IMR-90 (cell line): ENCODE results near the gene CAB39. TPM values are rescaled to one million over a fixed set of nuclear protein-coding genes. Genes with fewer than 3 reads are reported as not detected.

ENCODE experiments used
- ATAC-seq: fragments of 200-7000 bp; cut with Tn5 transposase; 2 replicates; pipeline ENCODE4 v1.9.1; 2020; ENCODE audit warnings: low read depth, mild to moderate bottlenecking, moderate library complexity
- BruUV-seq: library from RNA; stranded (reverse); fragments of 400-500 nt; replicated peaks from 2 replicates; lab custom pipeline; 2021; lab: Mats Ljungman, UMichigan
- CTCF ChIA-PET: fragments of 300-600 bp; formaldehyde crosslinking; extraction: SDS; loops from one replicate; lab custom pipeline; 2021; ENCODE audit warnings: antibody characterized with exemption; lab: Yijun Ruan, JAX
- POLR2A ChIA-PET: fragments of 300-600 bp; sonication (Branson Sonifier 250); formaldehyde crosslinking; loops from one replicate; lab custom pipeline; 2022; ENCODE audit warnings: antibody characterized with exemption; ENCODE audit not compliant: unreplicated experiment; lab: Charles Lee
- DNase-seq: peaks from one replicate; pipeline ENCODE4 v3.0.0; 2013
- H2AFZ ChIP-seq: replicated peaks from 2 replicates; pipeline ENCODE3; 2013; ENCODE audit warnings: low read length, mild to moderate bottlenecking; ENCODE audit not compliant: poor library complexity
- H2AK5ac ChIP-seq: 2 replicates; pipeline ENCODE4 v1.6.1; 2013; ENCODE audit warnings: low read depth, low read length, inconsistent platforms
- H2AK9ac ChIP-seq: replicated peaks from 2 replicates; pipeline ENCODE3; 2013; ENCODE audit warnings: mild to moderate bottlenecking, low read depth, low read length, moderate library complexity; ENCODE audit not compliant: poor library complexity
- H2BK120ac ChIP-seq: 2 replicates; pipeline ENCODE4 v1.6.1; 2013; ENCODE audit warnings: low read depth, low read length, inconsistent platforms
- H2BK15ac ChIP-seq: 3 replicates; pipeline ENCODE4 v1.6.1; 2013; ENCODE audit warnings: low read depth, low read length, inconsistent platforms
- H2BK20ac ChIP-seq: 2 replicates; pipeline ENCODE4 v1.6.1; 2013; ENCODE audit warnings: low read depth, mild to moderate bottlenecking, inconsistent platforms, low read length, moderate library complexity
- H2BK5ac ChIP-seq: 2 replicates; pipeline ENCODE4 v1.6.1; 2013; ENCODE audit warnings: mild to moderate bottlenecking, low read depth, low read length, inconsistent platforms; ENCODE audit not compliant: poor library complexity, severe bottlenecking
- H3K14ac ChIP-seq: replicated peaks from 2 replicates; pipeline ENCODE4 v1.6.1; 2013; ENCODE audit warnings: low read depth, low read length, inconsistent platforms
- H3K18ac ChIP-seq: 2 replicates; pipeline ENCODE4 v1.6.1; 2013; ENCODE audit warnings: low read depth, low read length, control low read depth
- H3K23ac ChIP-seq: 2 replicates; pipeline ENCODE4 v1.6.1; 2013; ENCODE audit warnings: low read depth, low read length, inconsistent platforms
- H3K27ac ChIP-seq: 2 replicates; pipeline ENCODE4 v1.5.1; 2013; ENCODE audit warnings: mild to moderate bottlenecking, control low read depth, low read length; ENCODE audit not compliant: insufficient read depth
- H3K27me3 ChIP-seq: 2 replicates; pipeline ENCODE4 v1.6.1; 2013; ENCODE audit warnings: low read length; ENCODE audit not compliant: control insufficient read depth, insufficient read depth
- H3K36me3 ChIP-seq: 2 replicates; pipeline ENCODE4 v1.6.1; 2013; ENCODE audit warnings: low read length, mixed read lengths; ENCODE audit not compliant: control insufficient read depth, insufficient read depth
- H3K4ac ChIP-seq: 2 replicates; pipeline ENCODE4 v1.6.1; 2013; ENCODE audit warnings: low read depth, low read length, inconsistent platforms
- H3K4me1 ChIP-seq: 2 replicates; pipeline ENCODE4 v1.6.1; 2013; ENCODE audit warnings: low read length, mixed read lengths; ENCODE audit not compliant: control insufficient read depth, insufficient read depth
- H3K4me2 ChIP-seq: 2 replicates; pipeline ENCODE4 v1.6.1; 2013; ENCODE audit warnings: low read depth, mild to moderate bottlenecking, control low read depth, low read length, moderate library complexity
- H3K4me3 ChIP-seq: 2 replicates; pipeline ENCODE4 v1.5.1; 2013; ENCODE audit warnings: low read depth, mild to moderate bottlenecking, control low read depth, low read length, moderate library complexity; ENCODE audit not compliant: insufficient read depth
- H3K56ac ChIP-seq: 2 replicates; pipeline ENCODE4 v1.6.1; 2013; ENCODE audit warnings: low read length, inconsistent platforms; ENCODE audit not compliant: insufficient read depth; ENCODE audit errors: extremely low read depth
- H3K79me1 ChIP-seq, 2 experiments: 2 replicates each; pipeline ENCODE4 v1.6.1; 2013; ENCODE audit warnings: low read length in 2 of 2, inconsistent platforms in 1 of 2, low read depth in 1 of 2
- H3K9ac ChIP-seq: 2 replicates; pipeline ENCODE4 v1.6.1; 2013; ENCODE audit warnings: low read depth, low read length, control low read depth
- H3K9me1 ChIP-seq: 2 replicates; pipeline ENCODE4 v1.6.1; 2013; ENCODE audit warnings: low read length, inconsistent platforms; ENCODE audit not compliant: insufficient read depth
- H3K9me3 ChIP-seq: 2 replicates; pipeline ENCODE4 v1.6.1; 2013; ENCODE audit warnings: low read length; ENCODE audit not compliant: control insufficient read depth, insufficient read depth
- H4K20me1 ChIP-seq: 2 replicates; pipeline ENCODE4 v1.6.1; 2013; ENCODE audit warnings: low read length, inconsistent platforms; ENCODE audit not compliant: insufficient read depth
- H4K5ac ChIP-seq: 2 replicates; pipeline ENCODE4 v1.6.1; 2013; ENCODE audit warnings: mild to moderate bottlenecking, low read depth, low read length, control low read depth
- H4K8ac ChIP-seq, 2 experiments: 2 replicates each; pipeline ENCODE4 v1.6.1; 2013; ENCODE audit warnings: low read depth in 2 of 2, low read length in 2 of 2, control low read depth in 1 of 2, inconsistent platforms in 1 of 2
- H4K91ac ChIP-seq: 2 replicates; pipeline ENCODE4 v1.6.1; 2013; ENCODE audit warnings: low read depth, low read length, inconsistent platforms; ENCODE audit not compliant: insufficient read depth
- CEBPB ChIP-seq: IDR thresholded peaks from 2 replicates; pipeline ENCODE4 v1.6.1; 2012; ENCODE audit warnings: low read depth, low read length, improper control_type of control experiment
- CHD1 ChIP-seq: IDR thresholded peaks from 2 replicates; pipeline ENCODE4 v1.6.1; 2012; ENCODE audit warnings: low read depth, low read length, improper control_type of control experiment
- CTCF ChIP-seq: conservative IDR thresholded peaks from 2 replicates; pipeline ENCODE4 v1.5.1; 2012; ENCODE audit warnings: mild to moderate bottlenecking, low read depth, low read length, improper control_type of control experiment
- FOS ChIP-seq: fragments of 150-350 bp; IDR thresholded peaks from 2 replicates; pipeline ENCODE4 v1.6.1; 2016; ENCODE audit warnings: low read depth, low read length
- MAFK ChIP-seq: IDR thresholded peaks from 2 replicates; pipeline ENCODE4 v1.6.1; 2012; ENCODE audit warnings: low read depth, low read length, improper control_type of control experiment
- MAZ ChIP-seq: IDR thresholded peaks from 2 replicates; pipeline ENCODE4 v1.6.1; 2012; ENCODE audit warnings: low read depth, mild to moderate bottlenecking, low read length, improper control_type of control experiment, moderate library complexity, borderline replicate concordance
- NFE2L2 ChIP-seq: fragments of 150-350 bp; IDR thresholded peaks from 2 replicates; pipeline ENCODE4 v1.6.1; 2016; ENCODE audit warnings: low read depth, mild to moderate bottlenecking, low read length
- RCOR1 ChIP-seq: IDR thresholded peaks from 2 replicates; pipeline ENCODE4 v1.6.1; 2012; ENCODE audit warnings: mild to moderate bottlenecking, low read length, improper control_type of control experiment; ENCODE audit not compliant: insufficient replicate concordance
- SMC3 ChIP-seq: fragments of 150-350 bp; IDR thresholded peaks from 2 replicates; pipeline ENCODE4 v1.6.1; 2016; ENCODE audit warnings: low read depth, mild to moderate bottlenecking, antibody characterized with exemption, low read length, moderate library complexity
- USF2 ChIP-seq: fragments of 150-350 bp; IDR thresholded peaks from 2 replicates; pipeline ENCODE4 v1.6.1; 2017; ENCODE audit warnings: mild to moderate bottlenecking, antibody characterized with exemption, low read length, low read depth
- WGBS, 2 experiments: methylation state at CpG; one replicate each; pipeline versions ENCODE4 v1.1.5 to v1.1.7; 2013; ENCODE audit warnings: missing lambda C conversion rate in 2 of 2; ENCODE audit not compliant: insufficient read length in 1 of 2; ENCODE audit errors: extremely low coverage in 2 of 2; 5-methylcytosine and 5-hydroxymethylcytosine counted together
- dilution Hi-C: fragments of 300-500 bp; cut with HindIII; formaldehyde crosslinking; loops from one replicate; pipeline ENCODE4 v1.14.3; 2018; ENCODE audit warnings: low sequenced_read_pairs; ENCODE audit not compliant: unreplicated experiment
- in situ Hi-C: fragments of 300-500 bp; cut with MboI; formaldehyde crosslinking; loops from 3 replicates; pipeline ENCODE4 v1.14.3; 2019; ENCODE audit warnings: low sequenced_read_pairs, inconsistent platforms, mixed read lengths
- intact Hi-C: fragments of 100-400 bp; cut with micrococcal nuclease; formaldehyde crosslinking; loops from 2 replicates; pipeline ENCODE4 v1.10.0; 2022
- polyA plus RNA-seq, 3 experiments: library from polyadenylated mRNA; depleted of rRNA; stranded (reverse); fragments of >200 nt; gene quantifications; 2 replicates each; pipeline ENCODE4 v1.2.3, GENCODE V29; 2012; ENCODE audit warnings: low replicate concordance in 1 of 3
- total RNA-seq: library from RNA; depleted of rRNA; stranded (reverse); fragments of >200 nt; gene quantifications from 2 replicates; pipeline ENCODE4 v1.2.3, GENCODE V29; 2012
- TF ChIP-seq, protein P1 (sequence below): fragments of 150-350 bp; IDR thresholded peaks from 2 replicates; pipeline ENCODE4 v1.6.1; 2016; ENCODE audit warnings: low read depth, mild to moderate bottlenecking, low read length, moderate library complexity, borderline replicate concordance

Gene CAB39
- total and polyA plus RNA-seq, 2 of the 4 experiments (the other 2 are of a cell fraction), result 38.2 to 71.7 TPM

- in situ Hi-C loops (no loop called here), intact Hi-C loops (no loop called here), dilution Hi-C loops (no loop called here)
- no peak overlapping the region for H3K4me3 ChIP-seq
- no peak overlapping the region for H2BK120ac ChIP-seq
- peaks cover 6% of the 10 kb centered on the region; the same call in 1 of the 2 replicates for H3K9me1 ChIP-seq
- peaks cover 16% of the 10 kb centered on the region for H3K27me3 ChIP-seq
- WGBS, 2 experiments, result 33% methylated on average over 5 of the region's 13 CpGs; no CpG with 5 or more reads in 1 of the 2 experiments
- ATAC-seq (no peak), DNase-seq (peak; percentile 20)
- no peak overlapping the region for H4K8ac ChIP-seq
- H3K4me1 ChIP-seq, result peaks cover 12% of the 10 kb centered on the region; the same call in 1 of the 2 replicates
- no peak overlapping the region for H2AK5ac ChIP-seq
- H2BK20ac ChIP-seq, result no peak overlapping the region
- H4K20me1 ChIP-seq, result peaks cover 24% of the 10 kb centered on the region
- no peaks in the 10 kb centered on the region for H3K9me3 ChIP-seq
- H4K5ac ChIP-seq, result no peak overlapping the region
- CTCF ChIA-PET, result interaction anchor here (0.6 to 1.3 kb wide), 2 partner anchors 42 to 236 kb away, joined by 3 read pairs; no protein-coding TSS in a partner anchor
- H2AK9ac ChIP-seq, result peak overlapping the region; percentile 47
- H3K27ac ChIP-seq, result no peak overlapping the region
- H3K56ac ChIP-seq, result no peak overlapping the region
- H2BK15ac ChIP-seq, result no peak overlapping the region
- H3K36me3 ChIP-seq, result no peaks in the 10 kb centered on the region
- H2AFZ ChIP-seq, result peak overlapping the region; percentile 0
- no peak overlapping the region for H4K91ac ChIP-seq
- peaks cover 3 to 44% of the 10 kb centered on the region in 2 experiments; a peak in 3 of 4 replicates for H3K79me1 ChIP-seq
- no peak overlapping the region for H2BK5ac ChIP-seq
- no peak overlapping the region for H3K14ac ChIP-seq
- POLR2A ChIA-PET, result interaction anchor here (0.5 kb wide), 1 partner anchor 9 kb away, joined by 4 read pairs; no protein-coding TSS in a partner anchor
- H3K18ac ChIP-seq, result no peak overlapping the region
- TF ChIP-seq RCOR1 (no peak), CTCF (no peak), SMC3 (no peak), CHD1 (no peak), CEBPB (no peak), MAFK (no peak), NFE2L2 (no peak), MAZ (no peak), FOS (no peak), USF2 (no peak)
- TF ChIP-seq, protein P1, sequence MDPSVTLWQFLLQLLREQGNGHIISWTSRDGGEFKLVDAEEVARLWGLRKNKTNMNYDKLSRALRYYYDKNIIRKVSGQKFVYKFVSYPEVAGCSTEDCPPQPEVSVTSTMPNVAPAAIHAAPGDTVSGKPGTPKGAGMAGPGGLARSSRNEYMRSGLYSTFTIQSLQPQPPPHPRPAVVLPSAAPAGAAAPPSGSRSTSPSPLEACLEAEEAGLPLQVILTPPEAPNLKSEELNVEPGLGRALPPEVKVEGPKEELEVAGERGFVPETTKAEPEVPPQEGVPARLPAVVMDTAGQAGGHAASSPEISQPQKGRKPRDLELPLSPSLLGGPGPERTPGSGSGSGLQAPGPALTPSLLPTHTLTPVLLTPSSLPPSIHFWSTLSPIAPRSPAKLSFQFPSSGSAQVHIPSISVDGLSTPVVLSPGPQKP, result no peak
- no peak overlapping the region; the same call in 1 of the 2 replicates for H3K23ac ChIP-seq
- no peak overlapping the region for H3K9ac ChIP-seq
- H3K4ac ChIP-seq, result no peak overlapping the region
- no peak overlapping the region for H3K4me2 ChIP-seq
- no TSS peak for BruUV-seq
Observed at GRCh38 chr2:230866756-230867523, 154.3 kb downstream of the CAB39 start.
